Osteocyte (in vitro differentiated cells): ENCODE measurements around the gene YPEL3. TPM values are rescaled to one million over a fixed set of nuclear protein-coding genes. Genes with fewer than 3 reads are reported as not detected.
A peak's percentile ranks its signal among the peaks of the same experiment; 100 is the strongest.
"Not testable (repeated sequence)": the region's sequence is repeated elsewhere in the genome, so short reads cannot be mapped to it uniquely, and the experiment has no call there.

Source experiments
- DNase-seq: peaks from one replicate; pipeline ENCODE4 v3.0.0; 2021; ENCODE audit warnings: mixed read lengths; ENCODE audit not compliant: unreplicated experiment; ENCODE audit errors: extremely low spot score
- H3K27ac Mint-ChIP-seq: one replicate; pipeline ENCODE4 v1.8.0; 2021; ENCODE audit warnings: mild to moderate bottlenecking, mixed read lengths; ENCODE audit not compliant: unreplicated experiment
- H3K27me3 Mint-ChIP-seq: one replicate; pipeline ENCODE4 v1.8.0; 2021; ENCODE audit warnings: mixed read lengths; ENCODE audit not compliant: unreplicated experiment
- H3K36me3 Mint-ChIP-seq: one replicate; pipeline ENCODE4 v1.8.0; 2021; ENCODE audit warnings: mixed read lengths; ENCODE audit not compliant: unreplicated experiment
- H3K4me1 Mint-ChIP-seq: one replicate; pipeline ENCODE4 v1.8.0; 2021; ENCODE audit warnings: mixed read lengths; ENCODE audit not compliant: unreplicated experiment
- H3K4me3 Mint-ChIP-seq: one replicate; pipeline ENCODE4 v1.8.0; 2021; ENCODE audit warnings: mild to moderate bottlenecking, moderate library complexity, mixed read lengths; ENCODE audit not compliant: unreplicated experiment
- H3K9me3 Mint-ChIP-seq: one replicate; pipeline ENCODE4 v1.8.0; 2021; ENCODE audit warnings: mixed read lengths; ENCODE audit not compliant: unreplicated experiment
- total RNA-seq: library from RNA; stranded (reverse); gene quantifications from 2 replicates; pipeline ENCODE4 v1.2.1, GENCODE V29; 2021
- TF ChIP-seq, protein P1 (sequence below): fragments of 200-600 bp; sonication (generic); IDR thresholded peaks from 2 replicates; pipeline ENCODE4 v1.5.0; 2021; ENCODE audit warnings: antibody characterized with exemption, mild to moderate bottlenecking, moderate library complexity

The YPEL3 gene
- total RNA-seq, 1 donor from 2014 or later: 93.3 TPM

GRCh38 chr16:30116291-30117207 lies 20.5 kb upstream of the YPEL3 start:
- Mint-ChIP-seq H3K4me3 (no peak overlapping the region), H3K9me3 (no peaks in the 10 kb centered on the region), H3K36me3 (peaks cover 11% of the 10 kb centered on the region), H3K4me1 (peaks cover 11% of the 10 kb centered on the region), H3K27me3 (no peaks in the 10 kb centered on the region), H3K27ac (no peak overlapping the region)
- TF ChIP-seq, protein P1, sequence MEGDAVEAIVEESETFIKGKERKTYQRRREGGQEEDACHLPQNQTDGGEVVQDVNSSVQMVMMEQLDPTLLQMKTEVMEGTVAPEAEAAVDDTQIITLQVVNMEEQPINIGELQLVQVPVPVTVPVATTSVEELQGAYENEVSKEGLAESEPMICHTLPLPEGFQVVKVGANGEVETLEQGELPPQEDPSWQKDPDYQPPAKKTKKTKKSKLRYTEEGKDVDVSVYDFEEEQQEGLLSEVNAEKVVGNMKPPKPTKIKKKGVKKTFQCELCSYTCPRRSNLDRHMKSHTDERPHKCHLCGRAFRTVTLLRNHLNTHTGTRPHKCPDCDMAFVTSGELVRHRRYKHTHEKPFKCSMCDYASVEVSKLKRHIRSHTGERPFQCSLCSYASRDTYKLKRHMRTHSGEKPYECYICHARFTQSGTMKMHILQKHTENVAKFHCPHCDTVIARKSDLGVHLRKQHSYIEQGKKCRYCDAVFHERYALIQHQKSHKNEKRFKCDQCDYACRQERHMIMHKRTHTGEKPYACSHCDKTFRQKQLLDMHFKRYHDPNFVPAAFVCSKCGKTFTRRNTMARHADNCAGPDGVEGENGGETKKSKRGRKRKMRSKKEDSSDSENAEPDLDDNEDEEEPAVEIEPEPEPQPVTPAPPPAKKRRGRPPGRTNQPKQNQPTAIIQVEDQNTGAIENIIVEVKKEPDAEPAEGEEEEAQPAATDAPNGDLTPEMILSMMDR: no peak
- no peak for DNase-seq

DNA sequence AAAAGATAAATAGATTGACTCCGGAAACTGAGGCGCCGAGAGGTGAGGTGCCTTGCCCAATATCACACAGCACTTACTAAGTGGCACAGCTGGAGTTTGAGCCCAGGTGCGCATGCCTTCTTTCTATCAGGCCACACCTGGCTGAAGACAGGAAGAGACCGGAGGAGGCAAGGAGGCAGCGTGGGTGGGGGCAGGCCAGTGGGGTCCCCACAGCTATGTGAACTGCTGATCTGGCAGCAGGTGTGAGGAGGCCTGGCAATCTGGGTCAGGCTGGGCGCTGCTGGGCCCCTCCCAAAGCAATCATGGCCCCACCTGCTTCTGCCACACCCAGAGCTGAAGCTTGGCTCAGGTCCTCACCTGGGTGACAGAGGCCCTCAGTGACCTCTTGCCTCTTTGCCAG lies 19.2 kb upstream of the YPEL3 start:
- no peak for DNase-seq
- H3K27me3 Mint-ChIP-seq: no peaks in the 10 kb centered on the region
- H3K4me1 Mint-ChIP-seq: peaks cover 10% of the 10 kb centered on the region
- TF ChIP-seq, protein P1: no peak
- no peaks in the 10 kb centered on the region for H3K9me3 Mint-ChIP-seq
- H3K36me3 Mint-ChIP-seq: peaks cover 16% of the 10 kb centered on the region
- no peak overlapping the region for H3K27ac Mint-ChIP-seq
- no peak overlapping the region for H3K4me3 Mint-ChIP-seq

GRCh38 chr16:30114833-30115232 lies 18.8 kb upstream of the YPEL3 start:
- not testable (repeated sequence) for DNase-seq, H3K4me1 Mint-ChIP-seq, H3K9me3 Mint-ChIP-seq, H3K4me3 Mint-ChIP-seq, H3K27ac Mint-ChIP-seq, H3K27me3 Mint-ChIP-seq
- peaks cover 16% of the 10 kb centered on the region for H3K36me3 Mint-ChIP-seq

GRCh38 chr16:30114411-30114810 lies 18.4 kb upstream of the YPEL3 start:
- Mint-ChIP-seq H3K27ac (no peak overlapping the region), H3K4me3 (no peak overlapping the region), H3K36me3 (peaks cover 14% of the 10 kb centered on the region), H3K4me1 (peaks cover 8% of the 10 kb centered on the region), H3K27me3 (no peaks in the 10 kb centered on the region), H3K9me3 (no peaks in the 10 kb centered on the region)
- no peak for DNase-seq
- TF ChIP-seq, protein P1: no peak

DNA sequence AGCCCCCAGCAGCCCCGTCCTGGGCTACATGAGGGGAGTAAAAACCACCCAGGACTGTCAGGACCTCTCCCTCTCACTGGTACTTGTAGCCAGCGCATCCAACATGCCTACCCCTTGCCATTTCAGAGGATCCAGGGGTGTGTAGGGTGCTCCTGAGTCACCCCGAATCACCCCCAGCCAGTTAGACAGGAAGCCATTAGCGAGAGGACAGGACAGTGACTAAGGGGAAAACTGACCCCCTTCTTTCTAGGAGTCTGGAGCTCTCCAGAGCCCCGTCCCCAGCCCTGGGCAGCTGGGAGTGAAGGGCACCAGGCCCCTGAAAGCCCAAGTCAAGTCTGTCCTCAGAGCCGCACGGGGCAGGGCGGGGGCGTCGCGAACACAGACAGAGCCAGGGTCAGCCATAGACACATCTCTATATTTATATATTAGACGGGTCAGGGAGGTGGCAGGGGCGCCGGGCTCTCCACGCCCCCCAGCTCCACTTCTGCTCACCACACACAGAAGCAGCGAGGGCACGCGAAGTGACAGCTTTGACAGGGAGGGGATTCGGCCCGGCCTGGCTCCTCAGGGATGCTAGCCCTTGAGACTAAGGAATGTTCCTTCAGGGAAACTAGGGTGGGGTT lies 17.8 kb upstream of the YPEL3 start:
- H3K27me3 Mint-ChIP-seq: no peaks in the 10 kb centered on the region
- peaks cover 8% of the 10 kb centered on the region for H3K4me1 Mint-ChIP-seq
- H3K4me3 Mint-ChIP-seq: no peak overlapping the region
- peak overlapping the region; percentile 47 for H3K27ac Mint-ChIP-seq
- H3K9me3 Mint-ChIP-seq: no peaks in the 10 kb centered on the region
- TF ChIP-seq, protein P1: no peak
- peaks cover 10% of the 10 kb centered on the region for H3K36me3 Mint-ChIP-seq
- DNase-seq: no peak
